Omental fat pad (tissue), 4 donors: Measurements from ENCODE around the gene ZFYVE1. TPM values are rescaled to one million over a fixed set of nuclear protein-coding genes. Genes with fewer than 3 reads are reported as not detected.
"Not testable (repeated sequence)": the region's sequence is repeated elsewhere in the genome, so short reads cannot be mapped to it uniquely, and the experiment has no call there.

Experiments used
- ATAC-seq: fragments of 150-250 bp; one replicate; pipeline ENCODE4 v1.9.1; 2016; ENCODE audit warnings: mild to moderate bottlenecking, moderate library complexity; ENCODE audit not compliant: low FRiP score
- DNase-seq: peaks from one replicate; pipeline ENCODE4 v3.0.0-alpha.2; 2019; ENCODE audit warnings: low spot score
- total RNA-seq, 4 donors: library from RNA; depleted of rRNA; stranded (reverse); fragments of >200 nt; gene quantifications; one replicate each; pipeline ENCODE4 v1.1.0, GENCODE V29; 2016
- TF ChIP-seq, protein P1 (sequence below), 3 donors: fragments of 450-650 bp; IDR thresholded peaks; one replicate each; pipeline ENCODE4 v1.5.1; 2016 to 2017; ENCODE audit warnings: antibody characterized with exemption in 3 of 3, mild to moderate bottlenecking in 3 of 3, moderate library complexity in 2 of 3

ZFYVE1 gene
- total RNA-seq, 4 donors from 2014 or later = 16.5 to 24.1 (median 16.6) TPM

DNA sequence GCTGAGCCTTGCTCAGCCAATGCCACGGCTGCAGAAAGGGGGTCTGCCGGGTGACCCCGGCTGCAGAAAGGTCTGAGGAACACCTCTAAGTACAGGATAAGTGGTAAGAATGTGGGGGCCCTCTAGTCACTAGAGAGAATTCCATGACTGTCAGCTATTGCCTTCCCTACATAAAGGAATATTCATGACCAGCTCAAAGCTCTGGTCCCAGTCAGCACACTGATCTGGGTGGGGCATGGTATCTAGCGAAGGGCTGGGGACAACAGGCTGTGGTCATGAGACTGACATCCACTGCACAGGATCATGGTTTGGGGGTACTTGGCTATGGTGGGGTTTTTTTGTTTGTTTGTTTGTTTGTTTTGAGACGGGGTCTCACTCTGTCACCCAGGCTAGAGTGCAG is 58.6 kb downstream of the ZFYVE1 start:
- TF ChIP-seq, protein P1, sequence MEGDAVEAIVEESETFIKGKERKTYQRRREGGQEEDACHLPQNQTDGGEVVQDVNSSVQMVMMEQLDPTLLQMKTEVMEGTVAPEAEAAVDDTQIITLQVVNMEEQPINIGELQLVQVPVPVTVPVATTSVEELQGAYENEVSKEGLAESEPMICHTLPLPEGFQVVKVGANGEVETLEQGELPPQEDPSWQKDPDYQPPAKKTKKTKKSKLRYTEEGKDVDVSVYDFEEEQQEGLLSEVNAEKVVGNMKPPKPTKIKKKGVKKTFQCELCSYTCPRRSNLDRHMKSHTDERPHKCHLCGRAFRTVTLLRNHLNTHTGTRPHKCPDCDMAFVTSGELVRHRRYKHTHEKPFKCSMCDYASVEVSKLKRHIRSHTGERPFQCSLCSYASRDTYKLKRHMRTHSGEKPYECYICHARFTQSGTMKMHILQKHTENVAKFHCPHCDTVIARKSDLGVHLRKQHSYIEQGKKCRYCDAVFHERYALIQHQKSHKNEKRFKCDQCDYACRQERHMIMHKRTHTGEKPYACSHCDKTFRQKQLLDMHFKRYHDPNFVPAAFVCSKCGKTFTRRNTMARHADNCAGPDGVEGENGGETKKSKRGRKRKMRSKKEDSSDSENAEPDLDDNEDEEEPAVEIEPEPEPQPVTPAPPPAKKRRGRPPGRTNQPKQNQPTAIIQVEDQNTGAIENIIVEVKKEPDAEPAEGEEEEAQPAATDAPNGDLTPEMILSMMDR (IDR thresholded peaks at IDR 0.05) = no peak
- DNase-seq (no peak), ATAC-seq (no peak)

DNA sequence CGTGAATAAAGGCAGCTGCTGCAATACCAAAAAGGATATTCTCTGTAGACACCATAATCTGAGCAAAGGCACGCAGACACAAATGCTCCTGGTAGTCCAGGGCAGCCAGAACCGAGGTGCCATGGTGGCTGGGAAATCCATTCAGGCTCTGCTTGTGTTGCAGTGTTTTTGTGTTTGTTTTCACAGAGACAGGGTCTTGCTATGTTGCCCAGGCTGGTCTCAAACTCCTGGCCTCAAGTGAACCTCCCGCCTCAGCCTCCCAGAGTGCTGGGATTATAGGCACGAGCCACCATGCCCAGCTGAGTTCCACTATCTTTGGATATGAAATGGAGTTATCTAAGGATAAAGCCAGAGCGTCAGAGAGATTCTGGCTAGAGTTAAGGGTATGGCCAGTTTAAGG is 60.9 kb downstream of the ZFYVE1 start:
- DNase-seq = no peak
- TF ChIP-seq, protein P1 (IDR thresholded peaks at IDR 0.05) = no peak
- no peak for ATAC-seq

DNA sequence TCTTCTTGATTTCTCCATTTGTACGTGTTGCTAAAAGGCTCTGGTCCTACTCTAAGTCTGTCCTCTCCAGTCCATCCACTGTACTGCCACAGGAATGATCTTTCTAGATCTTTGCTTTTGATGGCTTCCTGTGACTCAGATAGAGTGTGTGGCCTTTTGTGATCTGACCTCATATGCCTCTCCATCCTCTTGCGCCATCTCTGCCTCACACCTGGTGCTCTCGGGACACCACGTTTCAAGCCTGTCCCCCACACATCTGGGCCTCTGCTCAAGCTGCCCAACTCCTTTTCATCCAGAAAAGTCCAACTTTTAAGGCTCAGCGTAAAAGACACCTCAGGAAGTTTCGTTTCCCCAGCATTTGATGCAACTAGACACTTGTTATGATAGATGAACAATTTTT is 61.7 kb downstream of the ZFYVE1 start:
- TF ChIP-seq, protein P1 (IDR thresholded peaks at IDR 0.05) = no peak
- DNase-seq (no peak), ATAC-seq (no peak)

DNA sequence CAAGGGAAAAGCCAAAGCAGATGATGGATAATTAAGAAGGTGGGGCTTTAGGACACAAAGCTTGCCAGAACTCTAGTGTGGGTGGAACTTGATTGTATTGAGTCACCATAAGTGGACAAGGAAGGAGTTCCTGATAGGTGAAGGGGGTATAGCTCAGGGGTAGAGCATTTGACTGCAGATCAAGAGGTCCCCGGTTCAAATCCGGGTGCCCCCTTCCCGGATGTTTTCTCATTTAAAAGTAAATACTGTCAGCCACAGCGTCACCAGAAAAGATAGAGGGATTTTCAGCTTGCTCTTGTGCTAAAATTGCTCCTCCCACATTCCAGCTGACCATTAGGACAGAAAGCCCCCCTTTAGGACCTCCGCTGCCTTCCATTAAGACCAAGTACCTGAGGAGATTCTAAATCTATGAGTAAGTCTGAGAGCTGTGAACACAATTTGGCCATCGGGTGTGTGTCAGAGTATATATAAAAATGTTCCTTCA is 64.0 kb downstream of the ZFYVE1 start:
- no peak for ATAC-seq
- TF ChIP-seq, protein P1 (IDR thresholded peaks at IDR 0.05) = no peak
- no peak for DNase-seq

DNA sequence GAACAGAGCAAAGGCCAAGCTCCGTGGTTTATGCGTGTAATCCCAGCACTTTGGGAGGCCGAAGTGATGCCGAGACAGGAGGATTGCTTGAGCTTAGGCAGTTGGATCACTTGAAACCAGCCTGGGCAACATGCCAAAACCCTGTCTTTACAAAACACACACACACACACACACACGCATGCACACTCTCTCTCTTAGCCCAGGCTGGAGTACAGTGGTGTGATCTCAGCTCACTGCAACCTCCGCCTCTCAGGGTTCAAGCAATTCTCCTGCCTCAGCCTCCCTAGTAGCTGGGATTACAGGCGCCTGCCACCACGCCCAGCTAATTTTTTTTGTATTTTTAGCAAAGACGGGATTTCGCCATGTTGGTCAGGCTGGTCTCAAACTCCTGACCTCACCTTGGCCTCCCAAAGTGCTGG is 64.6 kb downstream of the ZFYVE1 start:
- not testable (repeated sequence) for ATAC-seq

DNA sequence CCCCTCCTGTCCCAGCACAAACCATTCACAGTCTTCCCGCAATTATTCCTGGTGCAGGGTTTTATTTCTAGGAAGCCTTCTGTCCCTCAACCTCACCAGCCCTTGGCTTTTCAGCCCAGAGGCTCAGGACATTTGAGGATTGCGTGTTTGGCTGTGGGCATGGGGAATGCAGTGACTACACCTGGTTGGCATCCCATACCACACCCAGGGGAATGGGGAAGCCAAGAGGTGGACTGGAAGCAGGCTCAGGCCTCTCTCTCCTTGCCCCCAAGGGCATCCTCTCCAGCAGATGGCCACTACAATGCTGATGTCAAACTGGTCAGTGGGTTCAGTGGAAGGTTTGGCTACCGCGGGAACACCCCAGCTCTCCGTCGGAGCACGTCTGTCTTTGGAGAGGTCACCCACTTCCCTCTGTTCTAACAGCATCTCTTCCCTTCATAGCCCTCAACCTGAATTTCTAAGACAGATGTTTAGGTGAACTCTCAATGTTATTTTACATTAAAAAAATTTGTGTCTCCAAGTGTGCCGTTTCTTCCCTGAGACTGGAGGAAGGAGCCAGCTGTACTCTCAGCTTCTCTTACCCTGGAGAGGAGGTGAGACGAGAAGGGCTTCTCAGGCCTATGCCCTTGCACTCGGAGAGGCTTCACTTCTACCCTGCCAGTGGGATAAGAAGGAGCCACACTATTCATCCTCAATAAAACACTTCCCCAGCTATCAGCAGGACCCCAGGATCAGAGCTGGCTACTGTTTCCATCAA is 65.1 kb downstream of the ZFYVE1 start:
- TF ChIP-seq, protein P1 (IDR thresholded peaks at IDR 0.05) = no peak
- ATAC-seq = no peak
- DNase-seq = no peak

More for the DNA sequence above, 64.6 kb downstream of the ZFYVE1 start:
- peak; percentile 28 for DNase-seq

DNA sequence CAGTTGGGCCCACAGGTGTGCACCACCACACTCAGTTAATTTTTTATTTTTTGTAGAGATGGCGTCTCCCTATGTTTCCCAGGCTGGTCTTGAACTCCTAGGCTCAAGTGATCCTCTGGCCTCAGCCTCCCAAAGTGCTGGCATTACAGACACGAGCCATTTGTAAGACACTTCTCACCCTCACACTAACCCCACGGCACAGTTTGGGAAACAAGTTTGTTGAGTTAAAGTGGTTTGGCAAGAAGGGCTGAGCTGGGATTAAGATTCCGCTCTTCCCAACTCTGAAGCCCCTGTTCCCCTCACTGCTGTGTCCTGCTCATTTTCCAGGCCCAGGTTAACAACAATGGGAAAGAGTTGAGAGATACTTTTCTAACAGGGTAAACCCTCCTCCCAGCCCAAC is 65.9 kb downstream of the ZFYVE1 start:
- DNase-seq, ATAC-seq: not testable (repeated sequence)

DNA sequence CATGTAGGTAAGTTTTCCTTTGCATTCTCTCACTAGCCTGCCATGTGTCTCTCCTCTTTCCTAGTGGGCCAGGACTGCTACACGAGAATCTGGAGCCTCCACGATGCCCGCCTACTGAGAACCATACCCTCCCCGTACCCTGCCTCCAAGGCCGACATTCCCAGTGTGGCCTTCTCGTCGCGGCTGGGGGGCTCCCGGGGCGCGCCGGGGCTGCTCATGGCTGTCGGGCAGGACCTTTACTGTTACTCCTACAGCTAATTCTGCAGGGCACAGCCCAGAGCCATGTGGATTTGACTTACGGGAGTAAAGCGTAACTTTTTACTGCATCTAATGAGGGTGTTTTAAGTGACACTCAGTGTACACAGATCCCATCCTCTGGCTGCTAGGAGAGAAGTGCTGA is 68.4 kb downstream of the ZFYVE1 start:
- no peak for ATAC-seq
- TF ChIP-seq, protein P1 (IDR thresholded peaks at IDR 0.05) = no peak
- DNase-seq = no peak
